HCT116 (cell line): Measurements from ENCODE around the gene OR51D1. TPM values are rescaled to one million over a fixed set of nuclear protein-coding genes. Genes with fewer than 3 reads are reported as not detected.

Experiments
- ATAC-seq: fragments of 200-7000 bp; cut with Tn5 transposase; 2 replicates; pipeline ENCODE4 v1.9.1; 2020; ENCODE audit warnings: mild to moderate bottlenecking, moderate library complexity
- BruUV-seq: library from RNA; stranded (reverse); fragments of 400-500 nt; replicated peaks from 2 replicates; lab custom pipeline; 2021; lab: Mats Ljungman, UMichigan
- CTCF ChIA-PET: fragments of 300-600 bp; sonication (Branson Sonifier 250); formaldehyde crosslinking; loops from one replicate; lab custom pipeline; 2021; ENCODE audit warnings: antibody characterized with exemption; lab: Charles Lee
- POLR2A ChIA-PET: fragments of 300-600, 350-600 bp; sonication (Branson Sonifier 250); formaldehyde crosslinking; loops from one replicate; lab custom pipeline; 2021; ENCODE audit warnings: antibody characterized with exemption; lab: Charles Lee
- RAD21 ChIA-PET, 2 experiments: fragments of 300-600 bp; sonication (Branson Sonifier 250); formaldehyde crosslinking; loops; one replicate each; lab custom pipeline; 2023; ENCODE audit warnings: low total read pairs in 2 of 2; ENCODE audit not compliant: uncharacterized antibody in 2 of 2, unreplicated experiment in 2 of 2, low non-redundant PET in 1 of 2; lab: Charles Lee
- DNase-seq: peaks from one replicate; pipeline ENCODE4 v3.0.0-alpha.2; 2010; ENCODE audit warnings: low read depth, low spot score
- H2AFZ ChIP-seq: fragments of 200-600 bp; shearing (Covaris generic), sonication (generic); 2 replicates; pipeline ENCODE4 v1.6.1; 2017; ENCODE audit warnings: low read depth, mixed run types, mixed read lengths, antibody characterized with exemption, low read length; ENCODE audit not compliant: poor library complexity, severe bottlenecking
- H3K27ac ChIP-seq: 2 replicates; pipeline ENCODE4 v1.5.1; 2012; ENCODE audit warnings: low read depth, low read length
- H3K27me3 ChIP-seq: fragments of 200-600 bp; sonication (generic); 2 replicates; pipeline ENCODE4 v1.6.1; 2016; ENCODE audit warnings: mixed run types, low read length, mixed read lengths; ENCODE audit not compliant: insufficient read depth
- H3K36me3 ChIP-seq, 2 experiments: fragments of 200-500 bp in 1 of 2; fragments of 200-600 bp in 1 of 2; sonication (Bioruptor generic) in 1 of 2; sonication (generic) in 1 of 2; 2 replicates each; pipeline versions ENCODE4 v1.5.1 to v1.6.1; 2014 to 2016; ENCODE audit warnings: low read length in 2 of 2, inconsistent platforms in 1 of 2, mixed read lengths in 1 of 2, mixed run types in 1 of 2; ENCODE audit not compliant: insufficient read depth in 2 of 2, control insufficient read depth in 1 of 2
- H3K4me1 ChIP-seq, 2 experiments: fragments of 200-600 bp in 1 of 2; sonication (generic) in 1 of 2; 2 replicates each; pipeline versions ENCODE4 v1.5.1 to v1.6.1; 2012 to 2017; ENCODE audit warnings: low read length in 2 of 2, inconsistent platforms in 1 of 2, mild to moderate bottlenecking in 1 of 2, mixed read lengths in 1 of 2, mixed run types in 1 of 2, moderate library complexity in 1 of 2; ENCODE audit not compliant: insufficient read depth in 2 of 2, control insufficient read depth in 1 of 2
- H3K4me2 ChIP-seq: fragments of 200-600 bp; sonication (generic); 2 replicates; pipeline ENCODE4 v1.6.1; 2017; ENCODE audit warnings: mixed run types, low read length, mixed read lengths
- H3K4me3 ChIP-seq, 2 experiments: fragments of 200-600 bp in 1 of 2; sonication (generic) in 1 of 2; replicated peaks in 1 of 2; 2 replicates each; pipeline ENCODE4 v1.5.1; 2011 to 2016; ENCODE audit warnings: low read length in 2 of 2, control low read depth in 1 of 2, low read depth in 1 of 2, mild to moderate bottlenecking in 1 of 2, mixed read lengths in 1 of 2, mixed run types in 1 of 2
- H3K79me2 ChIP-seq: fragments of 200-600 bp; sonication (generic); 2 replicates; pipeline ENCODE4 v1.6.1; 2017; ENCODE audit warnings: mild to moderate bottlenecking, mixed run types, low read length, moderate library complexity, mixed read lengths; ENCODE audit not compliant: insufficient read depth
- H3K9ac ChIP-seq: fragments of 200-600 bp; sonication (generic); 2 replicates; pipeline ENCODE4 v1.6.1; 2016; ENCODE audit warnings: low read length, mixed read lengths
- H3K9me2 ChIP-seq: fragments of 200-600 bp; sonication (generic), shearing (Covaris generic); 2 replicates; pipeline ENCODE4 v1.6.1; 2017; ENCODE audit warnings: mixed run types, mild to moderate bottlenecking, moderate library complexity; ENCODE audit not compliant: insufficient read depth
- H3K9me3 ChIP-seq, 2 experiments: fragments of 200-500 bp in 1 of 2; fragments of 200-600 bp in 1 of 2; sonication (Bioruptor generic) in 1 of 2; sonication (generic) in 1 of 2; 2 replicates each; pipeline ENCODE4 v1.6.1; 2014 to 2017; ENCODE audit warnings: low read length in 2 of 2, mixed read lengths in 2 of 2, inconsistent platforms in 1 of 2, low read depth in 1 of 2, mild to moderate bottlenecking in 1 of 2, mixed run types in 1 of 2, moderate library complexity in 1 of 2; ENCODE audit not compliant: control insufficient read depth in 1 of 2, insufficient read depth in 1 of 2
- H4K20me1 ChIP-seq: fragments of 200-600 bp; sonication (generic), shearing (Covaris generic); 2 replicates; pipeline ENCODE4 v1.6.1; 2017; ENCODE audit warnings: mixed run types, mild to moderate bottlenecking, moderate library complexity; ENCODE audit not compliant: insufficient read depth
- CBX3 ChIP-seq: IDR thresholded peaks from 2 replicates; pipeline ENCODE4 v1.6.1; 2012; ENCODE audit warnings: low read depth
- CEBPB ChIP-seq: IDR thresholded peaks from 2 replicates; pipeline ENCODE4 v1.6.1; 2012; ENCODE audit warnings: low read depth
- ELF1 ChIP-seq: IDR thresholded peaks from 2 replicates; pipeline ENCODE4 v1.6.1; 2012; ENCODE audit warnings: low read depth, borderline replicate concordance
- EZH2 ChIP-seq: fragments of 200-600 bp; sonication (generic); IDR thresholded peaks from 2 replicates; pipeline ENCODE4 v1.6.1; 2017; ENCODE audit warnings: antibody characterized with exemption, mixed run types
- EZH2phosphoT487 ChIP-seq: fragments of 200-600 bp; IDR thresholded peaks from 2 replicates; pipeline ENCODE4 v1.6.1; 2018; ENCODE audit warnings: antibody characterized with exemption, borderline replicate concordance
- FOSL1 ChIP-seq: IDR thresholded peaks from 2 replicates; pipeline ENCODE4 v1.6.1; 2012; ENCODE audit warnings: low read depth
- JUND ChIP-seq: IDR thresholded peaks from 2 replicates; pipeline ENCODE4 v1.6.1; 2012
- POLR2AphosphoS5 ChIP-seq: IDR thresholded peaks from 2 replicates; pipeline ENCODE4 v1.6.1; 2011; ENCODE audit warnings: mild to moderate bottlenecking, low read depth, low read length, moderate library complexity
- RAD21 ChIP-seq: IDR thresholded peaks from 2 replicates; pipeline ENCODE4 v1.6.1; 2012; ENCODE audit warnings: low read depth, mild to moderate bottlenecking
- SP1 ChIP-seq: IDR thresholded peaks from 2 replicates; pipeline ENCODE4 v1.6.1; 2012; ENCODE audit warnings: low read depth
- TCF7L2 ChIP-seq: IDR thresholded peaks from 2 replicates; pipeline ENCODE4 v1.7.0; 2011; ENCODE audit warnings: borderline replicate concordance, inconsistent platforms; ENCODE audit not compliant: insufficient read depth, insufficient read length; ENCODE audit errors: extremely low read depth
- YY1 ChIP-seq: IDR thresholded peaks from 2 replicates; pipeline ENCODE4 v1.6.1; 2011; ENCODE audit warnings: low read length, low read depth, moderate library complexity, mild to moderate bottlenecking; ENCODE audit not compliant: insufficient replicate concordance; ENCODE audit errors: extremely low read depth
- ZFX ChIP-seq: fragments of 450-650 bp; IDR thresholded peaks from 2 replicates; pipeline ENCODE4 v1.6.1; 2017
- ZNF274 ChIP-seq: fragments of 200-500 bp; sonication (Bioruptor generic); IDR thresholded peaks from 2 replicates; pipeline ENCODE4 v1.6.1; 2014; ENCODE audit warnings: mild to moderate bottlenecking, low read depth, low read length, inconsistent platforms
- intact Hi-C: fragments of 100-400 bp; cut with micrococcal nuclease; formaldehyde crosslinking; loops from 2 replicates; pipeline ENCODE4 v1.10.0; 2022
- total RNA-seq: library from RNA; stranded (reverse); gene quantifications from one replicate; pipeline ENCODE4 v1.2.1, GENCODE V29; 2021; ENCODE audit not compliant: unreplicated experiment
- TF ChIP-seq, protein P1 (sequence below): IDR thresholded peaks from 2 replicates; pipeline ENCODE4 v1.6.1; 2012
- TF ChIP-seq, protein P2 (sequence below): IDR thresholded peaks from 2 replicates; pipeline ENCODE4 v1.6.1; 2012
- TF ChIP-seq, protein P3 (sequence below), 3 experiments: fragments of 200-600 bp in 1 of 3; sonication (generic) in 1 of 3; IDR thresholded peaks in 2 of 3; conservative IDR thresholded peaks in 1 of 3; 2 replicates each; pipeline ENCODE4 v1.5.1; 2012 to 2017; ENCODE audit warnings: low read depth in 2 of 3, low read length in 2 of 3, antibody characterized with exemption in 1 of 3, borderline replicate concordance in 1 of 3, control low read depth in 1 of 3, mild to moderate bottlenecking in 1 of 3, mixed read lengths in 1 of 3, mixed run types in 1 of 3, moderate library complexity in 1 of 3; ENCODE audit not compliant: insufficient read depth in 1 of 3

The OR51D1 gene
- total RNA-seq, 1 experiment from 2014 or later: not detected

DNA sequence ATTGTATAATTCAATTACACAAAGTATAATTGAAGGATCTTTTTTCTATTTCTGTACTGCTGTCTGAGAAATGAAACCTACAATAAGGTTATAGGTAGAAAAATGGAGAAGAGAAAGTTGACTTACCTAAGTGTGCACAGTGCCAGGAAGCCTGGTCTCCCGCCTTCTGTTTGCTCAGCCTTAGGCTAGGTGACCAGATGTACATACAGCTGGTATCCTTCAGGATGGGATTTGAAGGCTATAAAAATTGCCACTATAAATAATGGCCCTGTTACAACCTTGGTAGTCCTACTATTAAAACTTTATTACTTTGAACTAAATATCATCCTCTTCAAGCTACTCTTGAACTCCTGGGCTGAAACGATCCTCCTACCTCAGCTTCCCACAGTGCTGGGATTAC is 40.7 kb downstream of the OR51D1 start:
- ATAC-seq: no peak

More for the DNA sequence above, 40.7 kb downstream of the OR51D1 start:
- no peaks in the 10 kb centered on the region for H3K79me2 ChIP-seq
- TF ChIP-seq ZFX: no peak
- no peak for TF ChIP-seq RAD21
- no peak for TF ChIP-seq EZH2phosphoT487
- TF ChIP-seq SP1: no peak
- no peak for TF ChIP-seq POLR2AphosphoS5
- no peak for TF ChIP-seq FOSL1
- no peak for TF ChIP-seq ZNF274
- TF ChIP-seq EZH2: no peak
- TF ChIP-seq ELF1: no peak
- TF ChIP-seq, protein P1, sequence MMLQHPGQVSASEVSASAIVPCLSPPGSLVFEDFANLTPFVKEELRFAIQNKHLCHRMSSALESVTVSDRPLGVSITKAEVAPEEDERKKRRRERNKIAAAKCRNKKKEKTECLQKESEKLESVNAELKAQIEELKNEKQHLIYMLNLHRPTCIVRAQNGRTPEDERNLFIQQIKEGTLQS: no peak
- TF ChIP-seq, protein P2, sequence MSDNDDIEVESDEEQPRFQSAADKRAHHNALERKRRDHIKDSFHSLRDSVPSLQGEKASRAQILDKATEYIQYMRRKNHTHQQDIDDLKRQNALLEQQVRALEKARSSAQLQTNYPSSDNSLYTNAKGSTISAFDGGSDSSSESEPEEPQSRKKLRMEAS: no peak
- no peak for TF ChIP-seq CBX3
- no peak for TF ChIP-seq CEBPB
- TF ChIP-seq, protein P3, sequence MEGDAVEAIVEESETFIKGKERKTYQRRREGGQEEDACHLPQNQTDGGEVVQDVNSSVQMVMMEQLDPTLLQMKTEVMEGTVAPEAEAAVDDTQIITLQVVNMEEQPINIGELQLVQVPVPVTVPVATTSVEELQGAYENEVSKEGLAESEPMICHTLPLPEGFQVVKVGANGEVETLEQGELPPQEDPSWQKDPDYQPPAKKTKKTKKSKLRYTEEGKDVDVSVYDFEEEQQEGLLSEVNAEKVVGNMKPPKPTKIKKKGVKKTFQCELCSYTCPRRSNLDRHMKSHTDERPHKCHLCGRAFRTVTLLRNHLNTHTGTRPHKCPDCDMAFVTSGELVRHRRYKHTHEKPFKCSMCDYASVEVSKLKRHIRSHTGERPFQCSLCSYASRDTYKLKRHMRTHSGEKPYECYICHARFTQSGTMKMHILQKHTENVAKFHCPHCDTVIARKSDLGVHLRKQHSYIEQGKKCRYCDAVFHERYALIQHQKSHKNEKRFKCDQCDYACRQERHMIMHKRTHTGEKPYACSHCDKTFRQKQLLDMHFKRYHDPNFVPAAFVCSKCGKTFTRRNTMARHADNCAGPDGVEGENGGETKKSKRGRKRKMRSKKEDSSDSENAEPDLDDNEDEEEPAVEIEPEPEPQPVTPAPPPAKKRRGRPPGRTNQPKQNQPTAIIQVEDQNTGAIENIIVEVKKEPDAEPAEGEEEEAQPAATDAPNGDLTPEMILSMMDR (IDR thresholded peaks at IDR 0.05 in 2 of 3, conservative IDR thresholded peaks at IDR 0.05 in 1 of 3; ENCODE audit: borderline replicate concordance in 1 of 3, insufficient read depth in 1 of 3, low read depth in 2 of 3, low read length in 2 of 3): no peak
- no peak for TF ChIP-seq JUND
- TF ChIP-seq TCF7L2: no peak
- no peak for TF ChIP-seq YY1
- no peaks in the 10 kb centered on the region for H3K9me3 ChIP-seq
- H4K20me1 ChIP-seq: no peaks in the 10 kb centered on the region
- RAD21 ChIA-PET: no interaction called here
- intact Hi-C loops: no loop called here
- POLR2A ChIA-PET: no interaction called here
- no TSS peak for BruUV-seq
- no peaks in the 10 kb centered on the region for H3K4me1 ChIP-seq
- H3K36me3 ChIP-seq: no peaks in the 10 kb centered on the region
- H3K9ac ChIP-seq: no peak overlapping the region
- H3K4me2 ChIP-seq: no peak overlapping the region
- no peak overlapping the region for H3K4me3 ChIP-seq
- CTCF ChIA-PET: no interaction called here
- DNase-seq: no peak
- H2AFZ ChIP-seq: no peak overlapping the region
- H3K9me2 ChIP-seq: no peaks in the 10 kb centered on the region
- no peak overlapping the region for H3K27ac ChIP-seq
- peaks cover 20% of the 10 kb centered on the region; the same call in 1 of the 2 replicates for H3K27me3 ChIP-seq
